ENCODE results near the gene DEFB114. TPM values are rescaled to one million over a fixed set of nuclear protein-coding genes. Genes with fewer than 3 reads are reported as not detected.

DEFB114 gene
- total RNA-seq, 1 donor from 2014 or later = not detected

GRCh38 chr6:49929340-49929739 is 34.6 kb downstream of the DEFB114 start:
- Mint-ChIP-seq H3K36me3 (ENCODE audit: low read depth) (no peaks in the 10 kb centered on the region), H3K4me3 (ENCODE audit: low read depth) (no peak overlapping the region), H3K4me1 (ENCODE audit: low read depth) (no peaks in the 10 kb centered on the region), H3K27ac (no peak overlapping the region), H3K27me3 (ENCODE audit: low read depth) (no peaks in the 10 kb centered on the region), H3K9me3 (no peaks in the 10 kb centered on the region)
- DNase-seq (ENCODE audit: low spot score) = no peak
- intact Hi-C loops (cut with micrococcal nuclease) = no loop called here

GRCh38 chr6:49923826-49924225 is 40.1 kb downstream of the DEFB114 start:
- no peak overlapping the region for H3K27ac Mint-ChIP-seq
- no peaks in the 10 kb centered on the region for H3K4me1 Mint-ChIP-seq (ENCODE audit: low read depth)
- DNase-seq (ENCODE audit: low spot score) = no peak
- H3K4me3 Mint-ChIP-seq (ENCODE audit: low read depth) = no peak overlapping the region
- H3K9me3 Mint-ChIP-seq = no peaks in the 10 kb centered on the region
- H3K36me3 Mint-ChIP-seq (ENCODE audit: low read depth) = no peaks in the 10 kb centered on the region
- intact Hi-C loops (cut with micrococcal nuclease) = no loop called here
- no peaks in the 10 kb centered on the region for H3K27me3 Mint-ChIP-seq (ENCODE audit: low read depth)

GRCh38 chr6:49919935-49920644 is 43.9 kb downstream of the DEFB114 start:
- no peak overlapping the region for H3K4me3 Mint-ChIP-seq (ENCODE audit: low read depth)
- H3K9me3 Mint-ChIP-seq = no peaks in the 10 kb centered on the region
- DNase-seq (ENCODE audit: low spot score) = no peak
- intact Hi-C loops (cut with micrococcal nuclease) = no loop called here
- H3K36me3 Mint-ChIP-seq (ENCODE audit: low read depth) = no peaks in the 10 kb centered on the region
- no peaks in the 10 kb centered on the region for H3K27me3 Mint-ChIP-seq (ENCODE audit: low read depth)
- H3K4me1 Mint-ChIP-seq (ENCODE audit: low read depth) = no peaks in the 10 kb centered on the region
- H3K27ac Mint-ChIP-seq = no peak overlapping the region

GRCh38 chr6:49919261-49919660 is 44.7 kb downstream of the DEFB114 start:
- no peaks in the 10 kb centered on the region for H3K27me3 Mint-ChIP-seq (ENCODE audit: low read depth)
- no peaks in the 10 kb centered on the region for H3K9me3 Mint-ChIP-seq
- H3K36me3 Mint-ChIP-seq (ENCODE audit: low read depth) = no peaks in the 10 kb centered on the region
- no peaks in the 10 kb centered on the region for H3K4me1 Mint-ChIP-seq (ENCODE audit: low read depth)
- intact Hi-C loops (cut with micrococcal nuclease) = no loop called here
- H3K4me3 Mint-ChIP-seq (ENCODE audit: low read depth) = no peak overlapping the region
- no peak for DNase-seq (ENCODE audit: low spot score)
- H3K27ac Mint-ChIP-seq = no peak overlapping the region

DNA sequence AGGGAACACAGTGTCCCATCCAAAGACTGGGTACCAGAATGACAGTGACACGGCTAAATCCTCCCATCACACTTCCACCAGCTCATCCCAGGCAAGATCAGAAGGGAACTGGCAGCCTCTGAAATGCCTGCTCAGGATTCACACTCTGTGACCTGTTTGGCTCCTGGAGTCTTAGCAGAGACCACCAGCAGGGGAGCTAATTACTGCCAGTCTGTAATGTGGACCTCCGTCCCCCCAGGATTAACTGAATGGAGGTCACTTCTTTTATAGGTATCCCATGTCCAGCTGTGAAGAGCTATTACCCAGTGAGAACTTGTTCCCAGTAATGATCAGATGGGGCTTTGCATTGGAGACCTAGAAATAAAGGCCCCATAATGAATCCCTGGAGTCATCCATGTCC is 45.2 kb downstream of the DEFB114 start:
- Mint-ChIP-seq H3K36me3 (ENCODE audit: low read depth) (no peaks in the 10 kb centered on the region), H3K4me3 (ENCODE audit: low read depth) (no peak overlapping the region), H3K9me3 (no peaks in the 10 kb centered on the region), H3K4me1 (ENCODE audit: low read depth) (no peaks in the 10 kb centered on the region), H3K27ac (no peak overlapping the region), H3K27me3 (ENCODE audit: low read depth) (no peaks in the 10 kb centered on the region)
- intact Hi-C loops (cut with micrococcal nuclease) = no loop called here
- no peak for DNase-seq (ENCODE audit: low spot score)

DNA sequence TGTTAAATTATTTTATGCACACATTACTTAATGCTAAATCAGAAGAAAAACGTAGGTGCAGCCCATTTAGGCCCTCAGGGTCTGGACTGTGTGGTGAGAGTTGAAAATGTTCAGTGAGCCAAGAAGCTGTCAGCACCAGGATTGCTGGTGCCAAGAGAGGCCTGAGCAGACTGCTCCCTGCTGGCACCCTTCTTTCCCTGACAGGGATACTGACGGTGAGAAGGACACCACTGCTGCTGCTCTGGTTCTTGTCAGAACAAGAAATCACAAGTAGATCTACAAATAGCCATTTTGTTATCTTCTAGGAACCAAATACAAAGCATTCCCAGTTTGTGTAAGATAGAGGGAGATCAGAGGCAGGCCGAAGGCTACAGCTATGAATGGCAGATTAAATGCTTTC is 48.9 kb downstream of the DEFB114 start:
- Mint-ChIP-seq H3K36me3 (ENCODE audit: low read depth) (no peaks in the 10 kb centered on the region), H3K9me3 (no peaks in the 10 kb centered on the region), H3K27me3 (ENCODE audit: low read depth) (no peaks in the 10 kb centered on the region), H3K4me1 (ENCODE audit: low read depth) (no peaks in the 10 kb centered on the region), H3K4me3 (ENCODE audit: low read depth) (no peak overlapping the region), H3K27ac (no peak overlapping the region)
- intact Hi-C loops (cut with micrococcal nuclease) = no loop called here
- DNase-seq (ENCODE audit: low spot score) = no peak

DNA sequence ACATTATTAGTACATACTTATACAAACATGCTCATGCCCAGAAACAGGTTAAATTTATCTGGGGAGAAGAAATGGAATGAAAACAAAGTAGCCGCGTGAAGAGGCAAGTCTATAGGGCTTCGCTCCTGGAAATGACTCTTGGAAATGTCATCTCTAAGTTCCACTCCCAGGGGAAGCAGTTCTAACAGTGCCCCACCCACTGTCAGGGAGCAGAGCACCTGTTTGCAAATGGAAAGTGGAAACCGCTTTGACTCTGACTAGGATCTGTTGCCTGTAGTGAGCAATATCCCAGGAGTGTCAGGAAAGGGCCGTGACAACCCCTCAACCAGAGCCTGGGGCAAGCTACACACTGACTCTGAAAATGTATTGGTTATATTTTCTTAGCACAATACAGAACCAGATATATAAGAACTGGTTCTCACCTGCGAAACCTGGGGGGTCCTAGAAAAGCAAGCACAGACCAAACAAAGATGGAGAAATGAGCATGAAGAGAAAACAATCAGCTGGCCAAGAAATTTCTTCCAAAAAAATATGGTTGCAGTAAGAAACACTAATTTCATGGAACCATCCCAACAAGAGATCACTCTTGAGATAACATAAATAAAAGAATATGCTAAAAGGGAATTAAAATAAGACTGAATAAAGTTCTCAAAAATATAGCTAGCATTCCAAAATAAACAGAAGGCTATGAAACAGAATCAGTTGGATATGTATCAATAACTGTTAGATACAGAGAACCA is 50.2 kb downstream of the DEFB114 start:
- Mint-ChIP-seq H3K36me3 (ENCODE audit: low read depth) (no peaks in the 10 kb centered on the region), H3K27ac (no peak overlapping the region), H3K27me3 (ENCODE audit: low read depth) (no peaks in the 10 kb centered on the region), H3K9me3 (no peaks in the 10 kb centered on the region), H3K4me3 (ENCODE audit: low read depth) (no peak overlapping the region), H3K4me1 (ENCODE audit: low read depth) (no peaks in the 10 kb centered on the region)
- intact Hi-C loops (cut with micrococcal nuclease) = no loop called here
- no peak for DNase-seq (ENCODE audit: low spot score)

DNA sequence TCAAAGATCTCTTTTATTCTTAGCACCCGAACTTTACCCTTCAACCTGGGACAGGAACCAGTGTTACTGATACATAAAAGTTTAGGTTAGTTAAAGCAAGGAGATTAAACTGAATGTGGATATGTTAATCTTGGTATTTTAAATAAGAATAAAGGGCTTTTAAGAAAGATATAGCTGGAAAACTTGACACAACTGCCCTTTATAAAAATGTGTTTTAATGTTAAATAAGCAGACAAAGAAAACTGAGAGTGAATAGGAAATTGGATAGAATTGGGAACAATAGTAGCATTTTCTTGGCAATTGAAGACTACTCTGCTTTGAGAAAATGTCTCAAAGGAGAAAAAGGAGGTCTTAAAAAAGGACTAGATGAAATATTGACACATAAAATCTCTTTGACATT is 51.8 kb downstream of the DEFB114 start:
- H3K36me3 Mint-ChIP-seq (ENCODE audit: low read depth) = no peaks in the 10 kb centered on the region
- no peaks in the 10 kb centered on the region for H3K4me1 Mint-ChIP-seq (ENCODE audit: low read depth)
- no peak overlapping the region for H3K4me3 Mint-ChIP-seq (ENCODE audit: low read depth)
- no peaks in the 10 kb centered on the region for H3K9me3 Mint-ChIP-seq
- no peak overlapping the region for H3K27ac Mint-ChIP-seq
- intact Hi-C loops (cut with micrococcal nuclease) = no loop called here
- no peaks in the 10 kb centered on the region for H3K27me3 Mint-ChIP-seq (ENCODE audit: low read depth)
- DNase-seq (ENCODE audit: low spot score) = no peak

- intact Hi-C loops (cut with micrococcal nuclease) = no loop called here
- Mint-ChIP-seq H3K4me3 (ENCODE audit: low read depth) (no peak overlapping the region), H3K27me3 (ENCODE audit: low read depth) (no peaks in the 10 kb centered on the region), H3K36me3 (ENCODE audit: low read depth) (no peaks in the 10 kb centered on the region), H3K9me3 (no peaks in the 10 kb centered on the region), H3K27ac (no peak overlapping the region), H3K4me1 (ENCODE audit: low read depth) (no peaks in the 10 kb centered on the region)
- DNase-seq (ENCODE audit: low spot score) = no peak
Measured at GRCh38 chr6:49911252-49911651, 52.7 kb downstream of the DEFB114 start.

Other genes starting within 250 kb of the DEFB114 start
- gene CRISP3, start 219.8 kb downstream of the DEFB114 start, total RNA-seq = not detected in 2 replicates
- gene PGK2, start 176.9 kb downstream of the DEFB114 start, total RNA-seq = not detected in 2 replicates
- not detected in 2 replicates for gene CRISP1, start 97.6 kb downstream of the DEFB114 start, total RNA-seq
- gene DEFB113, start 5.5 kb upstream of the DEFB114 start, total RNA-seq = not detected in 2 replicates
- gene DEFB110, start 57.8 kb upstream of the DEFB114 start, total RNA-seq = not detected in 2 replicates
- gene DEFB112, start 85.8 kb upstream of the DEFB114 start, total RNA-seq = not detected in 2 replicates